GM18508 (cell line): Measurements from ENCODE around the gene RRP1B.

ENCODE experiments used
- ATAC-seq: cut with Tn5 transposase; IDR thresholded peaks from one replicate; pipeline ENCODE4 v1.9.1; 2021; ENCODE audit warnings: moderate number of reproducible peaks; ENCODE audit not compliant: insufficient read depth, unreplicated experiment

The RRP1B gene

DNA sequence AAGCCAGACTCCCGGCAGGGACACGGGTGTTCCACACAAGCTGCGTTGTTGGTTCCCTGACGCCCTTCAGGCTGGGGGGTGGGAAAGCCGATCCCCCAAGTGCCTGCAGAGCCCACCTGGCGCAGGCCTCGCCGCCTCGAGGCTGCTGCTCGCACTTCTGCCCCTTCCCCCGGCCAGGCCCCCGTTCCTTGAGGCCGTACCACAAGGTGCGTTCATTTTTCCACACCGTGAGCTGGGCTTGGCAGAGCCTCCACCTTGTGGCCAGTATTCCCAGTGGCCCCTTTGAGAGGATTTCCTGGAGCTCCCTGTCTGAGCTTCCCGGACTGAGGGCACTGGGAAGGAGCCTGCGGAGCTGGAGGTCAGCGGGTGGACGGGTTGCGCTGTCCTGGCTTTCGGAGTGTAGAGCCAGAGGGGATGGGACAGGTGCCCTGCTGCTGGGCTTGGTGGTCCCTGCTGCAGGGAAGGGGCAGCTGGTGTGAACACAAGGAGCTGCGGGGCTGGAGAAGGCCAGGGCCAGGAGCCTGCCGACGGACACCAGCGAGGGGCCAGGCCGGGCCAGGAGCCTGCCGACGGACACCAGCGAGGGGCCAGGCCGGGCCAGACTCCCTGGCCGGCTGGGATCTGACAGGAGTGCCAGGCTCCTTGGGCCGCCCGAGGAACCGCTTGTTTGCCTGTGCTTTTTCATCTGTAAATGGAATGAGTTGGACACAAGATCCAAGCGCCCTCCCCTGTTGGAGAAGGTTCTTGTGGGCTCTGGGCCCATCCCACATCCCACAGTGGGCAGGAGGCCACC is 78.0 kb downstream of the RRP1B start:
- no peak for ATAC-seq

DNA sequence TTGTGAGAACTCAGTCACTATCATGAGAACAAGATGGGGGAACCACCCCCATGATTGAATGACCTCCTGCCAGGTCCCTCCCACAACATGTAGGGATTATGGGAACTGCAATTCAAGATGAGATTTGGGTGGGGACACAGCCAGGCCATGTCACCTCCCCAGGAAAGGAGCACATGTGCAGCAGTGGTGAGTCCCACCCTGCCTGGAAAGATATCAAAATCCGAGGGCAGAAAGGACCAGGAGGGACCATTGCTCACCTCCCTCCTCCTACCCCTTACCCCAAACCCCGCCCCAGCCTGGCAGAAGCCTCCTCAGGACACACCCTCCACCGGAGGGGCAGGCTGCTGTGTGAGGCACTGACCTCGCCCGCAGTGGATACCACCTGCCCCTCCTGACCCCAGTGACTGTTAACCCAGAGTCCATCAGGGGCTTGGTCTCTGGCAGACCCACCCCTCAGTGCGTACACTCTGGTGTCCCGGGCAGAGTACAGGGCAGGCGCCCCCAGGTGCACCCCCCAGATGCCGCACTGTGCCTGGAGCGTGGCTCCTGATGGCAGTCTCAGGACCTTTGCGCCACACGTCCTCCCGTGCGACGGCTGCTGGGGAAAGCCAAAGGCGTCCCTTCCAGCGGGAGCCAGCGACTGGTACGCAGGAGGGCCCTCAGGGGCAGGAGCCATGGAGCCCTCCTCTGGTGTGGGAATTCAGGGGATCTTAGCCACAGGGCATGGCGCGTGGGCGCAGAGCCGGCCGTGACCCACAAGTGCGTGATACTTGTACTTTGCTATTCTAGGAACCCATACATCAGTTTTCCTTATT is 80.5 kb downstream of the RRP1B start:
- no peak for ATAC-seq

DNA sequence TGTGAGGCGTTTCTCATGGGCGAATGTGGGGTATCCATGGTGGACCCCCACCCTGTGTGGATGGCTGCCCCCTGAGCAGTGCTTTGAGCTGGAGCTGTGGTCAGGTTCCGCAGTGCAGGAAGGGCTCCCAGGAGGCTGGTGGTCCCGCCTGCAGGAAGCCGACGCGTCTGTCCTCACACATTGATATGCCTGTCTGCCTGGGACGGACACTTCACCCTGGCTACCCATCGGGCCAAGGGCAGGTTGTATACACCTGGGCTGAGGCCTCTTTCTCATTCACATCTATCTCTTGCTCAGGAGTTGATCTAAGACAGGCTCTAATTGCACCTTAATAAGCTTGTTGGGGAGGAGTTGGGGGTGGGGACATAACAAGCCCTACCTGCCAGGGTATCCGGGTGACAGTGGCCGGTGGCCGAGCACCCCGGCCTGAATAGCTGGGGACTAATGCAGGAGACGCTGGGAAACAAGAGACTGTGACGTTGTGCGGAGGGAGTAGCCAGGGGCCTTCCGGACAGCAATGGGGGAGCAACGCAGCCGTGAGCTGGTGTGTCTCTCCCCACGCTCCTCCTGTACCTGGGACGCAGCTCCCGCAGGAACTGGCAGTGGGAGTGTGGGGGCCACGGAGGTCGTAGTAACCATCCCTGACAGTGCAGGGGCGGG is 81.3 kb downstream of the RRP1B start:
- no peak for ATAC-seq

DNA sequence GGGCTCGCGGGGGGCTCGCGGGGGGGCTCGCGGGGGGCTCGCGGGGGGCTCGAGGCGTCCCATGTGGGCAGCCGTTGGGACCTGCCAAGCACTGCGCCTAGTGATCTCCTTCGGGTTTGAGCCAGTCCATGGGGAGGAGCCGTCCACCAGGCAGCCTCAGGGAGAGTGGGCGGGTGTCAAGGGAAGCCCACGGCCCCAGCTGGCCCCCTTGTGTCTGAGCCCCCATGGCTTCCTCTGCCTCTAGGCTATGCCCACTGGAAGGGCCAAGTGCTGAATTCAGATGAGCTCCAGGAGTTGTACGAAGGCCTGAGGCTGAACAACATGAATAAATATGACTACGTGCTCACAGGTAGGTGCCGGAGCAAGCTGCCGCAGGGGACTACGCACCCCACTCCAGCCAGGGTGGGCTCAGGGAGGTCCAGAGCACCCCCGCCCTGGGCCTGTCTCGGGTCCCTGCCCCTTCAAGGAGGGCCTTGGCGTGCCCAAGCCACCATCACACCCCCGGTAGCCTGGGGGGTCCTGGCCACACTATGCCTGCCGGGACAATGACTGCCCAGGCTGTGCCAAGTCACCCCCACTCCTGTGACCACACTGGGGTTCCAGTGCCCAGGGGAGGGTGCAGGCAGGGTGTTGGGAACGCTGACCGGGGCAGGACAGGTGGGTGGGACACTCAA is 82.2 kb downstream of the RRP1B start:
- ATAC-seq, result no peak

DNA sequence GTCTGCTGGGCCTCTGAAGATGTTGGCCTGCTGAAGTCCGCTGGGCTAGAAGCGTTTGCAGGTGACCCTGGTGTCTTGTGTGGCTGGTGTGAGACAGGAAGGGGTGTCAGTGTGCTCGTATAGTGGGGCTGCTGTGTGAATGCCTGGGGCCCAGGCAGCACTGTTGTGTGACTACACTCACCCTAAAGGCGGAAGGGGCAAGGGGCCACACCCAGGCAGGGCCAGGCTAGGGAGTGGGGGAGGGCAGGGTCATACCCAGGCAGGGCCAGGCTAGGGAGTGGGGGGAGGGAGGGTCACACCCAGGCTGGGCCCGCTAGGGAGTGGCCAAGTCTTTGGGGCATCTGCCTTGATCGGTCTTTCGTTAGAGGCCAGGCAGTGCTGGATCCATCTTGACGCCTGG is 84.6 kb downstream of the RRP1B start:
- ATAC-seq, result no peak

DNA sequence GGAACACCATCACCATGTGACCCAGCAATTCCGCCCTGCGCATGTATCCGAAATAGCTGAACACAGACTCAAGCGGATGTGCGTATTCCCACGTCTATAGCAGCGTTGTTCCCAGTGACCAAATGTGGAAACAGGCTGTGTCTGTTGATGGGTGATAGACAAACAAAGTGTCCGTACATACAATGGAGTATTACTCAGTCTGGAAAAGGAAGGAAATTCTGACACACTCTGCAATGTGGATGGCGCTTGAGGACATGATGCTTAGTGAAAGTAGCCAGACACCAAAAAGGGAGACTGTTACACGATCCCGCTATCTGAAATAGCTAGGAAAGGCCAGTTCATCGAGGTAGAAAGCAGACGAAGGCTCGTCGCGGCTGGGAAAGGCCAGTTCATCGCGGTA is 85.4 kb downstream of the RRP1B start:
- ATAC-seq, result no peak
